ENCODE data around the gene SLC25A51.
"Not testable (repeated sequence)": the region's sequence is repeated elsewhere in the genome, so short reads cannot be mapped to it uniquely, and the experiment has no call there.

SLC25A51 gene

DNA sequence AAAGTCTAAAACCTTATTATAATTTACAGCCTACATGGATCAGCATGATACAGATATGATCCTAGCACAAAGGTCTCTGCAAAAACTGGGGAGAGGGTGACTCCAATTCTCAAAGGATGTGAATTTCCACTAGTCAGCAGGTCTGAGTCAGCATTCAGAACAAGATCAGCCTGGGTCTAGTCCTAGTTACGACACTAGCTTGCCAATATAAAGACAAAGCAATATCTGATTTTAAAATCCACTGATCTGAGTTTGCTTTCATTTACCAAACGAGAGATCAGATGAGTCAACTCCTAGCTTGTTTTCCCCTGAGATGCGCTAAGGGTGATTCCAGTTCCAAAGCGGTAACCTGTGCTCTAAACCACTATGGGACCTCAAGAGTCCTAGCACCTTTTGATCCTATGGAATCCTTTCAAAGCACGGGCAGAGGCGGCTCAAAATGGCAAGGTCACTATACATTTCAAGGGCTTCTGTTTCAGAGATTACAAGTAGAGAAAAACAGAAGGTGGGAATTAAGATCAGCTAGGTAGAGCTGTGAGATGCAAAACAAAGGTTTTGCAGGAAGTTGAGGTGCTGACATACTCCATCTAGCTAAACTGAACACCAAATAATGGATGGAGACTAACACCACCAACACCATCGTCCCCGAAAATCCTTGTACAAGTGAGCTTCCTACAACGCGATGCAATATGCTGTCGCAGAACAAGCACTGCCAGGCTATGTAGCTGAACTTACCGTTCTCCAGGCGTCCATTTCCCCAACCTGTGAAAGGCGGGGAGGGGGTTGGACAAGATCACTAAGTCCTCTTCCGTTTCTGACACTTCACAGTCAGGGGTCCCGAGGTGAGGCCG, 906 bp downstream of the SLC25A51 start:
- DNase-seq, result no peak

GRCh38 chr9:37902131-37902530, 1.8 kb downstream of the SLC25A51 start:
- no peak for DNase-seq

- no peak for DNase-seq
These were observed 4.9 kb downstream of the SLC25A51 start for GRCh38 chr9:37899041-37899440.

- no peak for DNase-seq
These were observed 6.3 kb downstream of the SLC25A51 start for GRCh38 chr9:37897665-37898064.

GRCh38 chr9:37892063-37892462, 11.9 kb downstream of the SLC25A51 start:
- no peak for DNase-seq

DNA sequence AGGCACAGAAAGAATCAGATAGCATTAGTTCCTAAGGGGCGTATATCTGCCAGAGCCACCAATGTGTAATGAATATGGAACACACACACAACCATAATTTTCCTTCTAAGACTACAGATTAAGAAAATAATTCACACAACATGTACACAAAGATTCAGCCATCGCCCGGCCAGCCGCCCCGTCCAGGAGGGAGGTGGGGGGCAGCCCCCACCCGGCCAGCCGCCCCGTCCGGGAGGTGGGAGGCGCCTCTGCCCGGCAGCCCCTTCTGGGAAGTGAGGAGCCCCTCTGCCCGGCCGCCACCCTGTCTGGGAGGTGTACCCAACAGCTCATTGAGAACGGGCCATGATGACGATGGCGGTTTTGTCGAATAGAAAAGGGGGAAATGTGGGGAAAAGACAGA, 12.9 kb downstream of the SLC25A51 start:
- not testable (repeated sequence) for DNase-seq

DNA sequence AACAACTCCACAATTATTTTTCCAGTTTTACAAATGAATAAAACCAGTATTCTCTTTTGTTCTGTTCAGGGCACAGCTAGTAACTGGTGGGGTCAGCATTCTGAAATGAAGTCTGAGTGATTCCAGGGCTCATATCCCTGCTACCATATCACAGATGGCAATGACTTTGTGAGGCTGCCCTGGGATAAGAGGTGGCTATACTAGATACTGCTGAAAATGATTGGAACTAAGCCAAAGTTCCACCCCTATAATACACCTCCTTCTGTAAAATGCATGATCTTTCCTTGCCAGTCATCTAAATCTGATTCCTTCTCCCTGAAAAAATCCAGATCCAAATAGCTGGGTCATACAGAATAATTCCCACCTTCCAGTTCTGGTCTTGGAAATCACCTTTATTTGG, 14.4 kb downstream of the SLC25A51 start:
- no peak for DNase-seq

- DNase-seq, result not testable (repeated sequence)
These were observed 15.8 kb downstream of the SLC25A51 start for GRCh38 chr9:37887977-37888583.

GRCh38 chr9:37880916-37881479, 22.9 kb downstream of the SLC25A51 start:
- no peak for DNase-seq

DNA sequence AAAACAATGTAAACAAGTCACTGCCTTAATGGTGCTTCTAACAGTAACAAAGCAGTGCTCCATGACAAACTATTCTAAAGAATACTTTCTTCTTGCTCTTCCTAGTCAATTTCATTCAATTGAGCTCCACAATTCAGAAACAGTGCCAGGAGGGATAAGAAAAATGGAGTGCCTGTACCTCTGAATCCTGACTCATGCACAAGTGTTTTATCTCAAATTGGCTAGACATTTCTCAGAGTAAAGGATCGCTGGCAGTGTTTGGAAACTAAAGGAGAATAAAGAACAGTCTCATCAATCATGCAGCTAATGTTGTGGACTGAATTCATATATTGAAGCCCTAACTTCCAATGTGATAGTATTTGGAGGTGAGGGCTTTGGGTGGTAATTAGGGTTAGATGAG, 27.6 kb downstream of the SLC25A51 start:
- DNase-seq, result no peak

GRCh38 chr9:37873955-37874354, 30.0 kb downstream of the SLC25A51 start:
- DNase-seq, result no peak

GRCh38 chr9:37870799-37871176, 33.1 kb downstream of the SLC25A51 start:
- no peak for DNase-seq

DNA sequence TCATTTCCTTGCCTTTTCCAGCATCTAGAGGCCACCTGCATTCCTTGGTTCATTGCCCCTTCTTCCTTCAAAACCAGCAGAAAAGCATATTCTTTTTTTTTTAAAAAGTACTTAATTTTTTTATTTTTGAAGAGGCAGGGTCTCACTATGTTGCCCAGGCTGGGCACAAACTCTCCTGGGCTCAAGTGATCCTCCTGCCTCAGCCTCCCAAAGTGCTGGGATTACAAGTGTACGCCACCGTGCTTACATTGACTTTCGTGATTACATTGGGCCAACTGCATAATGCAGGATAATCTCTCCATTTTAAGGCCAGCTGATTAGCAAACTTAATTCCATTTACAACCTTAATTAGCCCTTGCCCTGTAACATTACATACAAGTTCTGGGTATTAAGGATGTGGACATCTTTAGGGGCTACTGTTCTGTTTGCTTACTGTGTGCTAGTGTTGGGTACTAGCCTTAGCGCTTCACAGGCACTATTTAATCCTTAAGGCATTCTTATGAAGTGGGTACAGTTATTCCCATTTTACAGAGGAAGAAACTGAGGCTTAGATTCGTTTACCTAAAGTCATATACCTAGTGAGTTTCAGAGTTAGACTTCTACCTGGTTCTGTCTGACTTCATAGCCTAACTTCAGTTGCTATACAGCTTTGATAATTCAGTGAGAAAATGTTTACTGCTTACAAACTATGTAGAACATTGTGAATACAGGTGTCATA, 33.7 kb downstream of the SLC25A51 start:
- no peak for DNase-seq

GRCh38 chr9:37862530-37862929, 41.4 kb downstream of the SLC25A51 start:
- DNase-seq, result no peak

- DNase-seq, result no peak
These were observed 44.9 kb downstream of the SLC25A51 start for GRCh38 chr9:37859043-37859442.

DNA sequence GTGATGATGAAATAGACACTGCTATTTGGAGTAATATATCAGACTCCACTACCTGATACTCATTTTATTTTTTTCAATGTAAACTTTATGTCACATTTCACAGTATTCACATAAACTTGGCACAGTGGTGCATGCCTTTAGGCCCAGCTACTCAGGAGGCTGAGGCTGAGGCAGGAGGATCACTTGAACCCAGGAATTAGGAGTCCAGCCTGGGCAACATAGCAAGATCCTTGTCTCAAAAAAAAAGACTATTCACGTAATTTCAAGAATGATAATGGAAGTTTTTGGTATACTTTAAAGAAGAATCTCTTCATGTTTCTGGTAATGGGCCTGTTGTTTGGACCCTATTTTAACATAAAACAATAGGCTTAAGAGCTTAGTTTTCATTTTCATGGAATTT, 47.4 kb downstream of the SLC25A51 start:
- no peak for DNase-seq

DNA sequence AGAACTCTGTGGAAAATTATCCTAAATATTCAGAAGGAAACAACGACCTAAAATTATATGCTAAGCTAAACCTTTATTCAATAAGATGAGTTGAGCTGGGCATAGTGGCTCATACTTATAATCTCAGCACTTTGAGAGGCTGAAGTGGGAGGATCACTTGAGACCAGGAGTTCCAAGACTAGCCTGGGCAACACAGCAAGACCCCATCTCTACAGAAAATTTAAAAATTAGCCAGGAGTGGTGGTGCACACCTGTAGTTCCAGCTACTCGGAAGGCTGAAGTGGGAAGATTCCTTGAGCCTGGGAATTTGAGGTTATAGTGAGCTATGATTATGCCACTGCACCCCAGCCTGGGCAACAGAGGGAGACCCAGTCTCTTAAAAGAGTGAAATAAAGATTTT, 51.7 kb downstream of the SLC25A51 start:
- no peak for DNase-seq

- no peak for DNase-seq
These were observed 63.2 kb downstream of the SLC25A51 start for GRCh38 chr9:37840560-37841194.

DNA sequence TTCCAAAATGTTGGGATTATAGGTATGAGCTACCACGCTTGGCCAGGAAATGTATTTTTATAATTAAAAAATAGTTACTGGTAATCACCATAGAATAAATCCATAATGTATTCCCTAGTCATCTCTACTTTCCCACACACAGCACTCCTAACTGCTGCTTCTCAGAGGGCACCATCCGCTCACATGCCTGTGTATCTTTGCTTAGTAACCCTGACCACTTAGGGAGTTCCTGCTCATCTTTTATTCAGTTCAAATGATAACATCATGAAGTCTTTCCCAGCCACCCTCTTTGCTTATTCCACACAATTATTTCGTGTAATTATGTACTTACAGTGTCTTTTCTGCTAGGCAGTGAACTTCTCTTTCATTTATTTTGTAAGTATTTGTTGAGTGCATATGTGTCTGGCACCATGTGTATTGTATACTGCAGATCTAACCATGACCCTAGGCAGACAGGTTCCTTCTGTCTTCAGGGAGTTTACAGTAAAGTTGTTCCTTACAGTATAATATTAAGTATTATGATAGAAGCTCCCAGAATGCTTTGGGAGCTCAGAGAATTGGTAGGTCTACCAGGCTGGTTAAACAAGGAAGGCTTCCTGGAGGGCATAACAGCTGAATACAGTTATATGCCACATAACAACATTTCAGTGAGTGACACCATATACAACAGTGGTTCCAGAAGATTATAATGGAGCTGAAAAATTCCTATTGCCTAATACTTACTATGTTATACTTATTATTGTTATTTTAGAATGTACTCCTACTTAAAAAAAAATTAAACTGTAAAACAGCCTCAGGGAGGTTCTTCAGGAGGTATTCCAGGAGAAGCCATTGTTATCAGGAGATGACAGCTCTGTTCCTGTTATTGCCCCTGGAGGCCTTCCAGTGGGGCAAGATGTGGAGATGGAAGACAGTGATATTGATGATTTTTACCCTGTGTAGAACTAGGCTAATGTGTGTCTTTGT, 64.1 kb downstream of the SLC25A51 start:
- no peak for DNase-seq
